CD4-positive, alpha-beta T cell treated with Interleukin-17A for 1 hour (primary cell): ENCODE results near the gene GIPC3.
"Not testable (repeated sequence)": the region's sequence is repeated elsewhere in the genome, so short reads cannot be mapped to it uniquely, and the experiment has no call there.

ENCODE experiments used
- DNase-seq: peaks from one replicate; pipeline ENCODE4 v3.0.0-alpha.2; 2020

GIPC3 gene

GRCh38 chr19:3620817-3621547 is 35.7 kb downstream of the GIPC3 start:
- no peak for DNase-seq

DNA sequence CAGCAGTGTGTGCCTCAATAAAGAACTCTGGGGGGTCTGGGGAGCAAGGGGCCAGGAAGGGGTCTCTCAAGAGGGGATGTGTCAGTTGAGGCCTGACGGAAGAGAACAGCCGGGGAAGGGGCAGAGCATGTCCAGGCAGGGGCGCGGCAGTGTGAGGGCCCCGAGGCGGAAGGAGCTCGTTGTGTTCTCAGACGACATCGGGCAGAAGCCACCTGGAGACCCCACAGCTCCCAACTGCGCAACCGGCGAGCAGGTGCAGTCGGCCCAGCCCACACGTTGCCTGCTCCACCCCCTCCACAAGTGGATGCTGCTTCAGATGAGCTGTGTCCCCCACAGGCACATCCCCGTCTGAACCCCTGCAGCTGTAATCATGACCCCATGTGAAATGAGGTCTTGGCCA is 36.4 kb downstream of the GIPC3 start:
- DNase-seq = no peak

GRCh38 chr19:3622224-3622623 is 36.9 kb downstream of the GIPC3 start:
- no peak for DNase-seq

- DNase-seq = no peak
These were observed 38.4 kb downstream of the GIPC3 start for GRCh38 chr19:3623716-3624115.

GRCh38 chr19:3625996-3626472 is 40.8 kb downstream of the GIPC3 start:
- DNase-seq = no peak

DNA sequence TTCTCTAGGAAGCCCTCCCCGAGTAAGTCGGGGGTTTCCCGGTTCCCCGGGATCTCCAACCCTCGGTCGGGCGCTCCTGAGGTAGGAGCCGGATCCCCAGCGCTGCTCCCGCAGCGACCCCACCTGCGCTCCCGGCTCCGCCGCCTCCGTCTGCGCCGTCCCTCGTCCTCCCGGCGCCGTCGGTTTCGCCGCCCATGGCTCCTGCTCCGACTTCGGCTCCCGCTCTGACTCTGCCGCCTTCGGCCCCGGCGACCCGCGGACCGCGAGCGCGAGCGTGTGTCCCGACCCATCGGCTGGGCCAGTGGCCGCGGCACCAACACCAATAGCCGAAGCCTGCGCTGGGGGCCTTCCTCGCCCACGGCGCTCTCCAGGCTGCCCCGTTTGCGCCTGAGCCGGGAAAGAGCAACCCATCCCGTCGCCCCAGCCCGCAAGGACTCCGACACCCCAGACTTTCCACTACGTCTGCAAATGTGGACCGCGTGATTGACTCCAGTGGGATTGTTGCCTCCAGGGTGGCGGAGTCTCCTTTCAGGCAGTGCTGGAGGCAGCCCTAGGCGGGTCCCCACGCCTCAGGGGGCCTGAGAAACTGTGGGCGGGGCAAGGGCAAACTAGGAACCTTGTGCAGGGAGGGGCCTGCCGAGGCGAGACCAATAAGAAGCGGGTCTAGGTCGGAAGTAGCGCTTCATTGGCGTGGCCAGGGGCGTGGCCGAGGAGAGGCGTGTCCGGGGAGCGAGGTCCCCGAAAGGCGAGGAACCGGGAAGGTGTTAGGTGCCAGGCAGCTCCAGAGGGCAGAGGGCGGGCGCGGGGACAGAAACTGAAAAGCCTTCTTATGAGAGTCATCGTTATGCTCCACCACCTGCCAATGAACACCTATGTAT is 41.4 kb downstream of the GIPC3 start, which contains the start of gene CACTIN:
CACTIN (minus strand) TSS at position 318 of the 878 bp plus-strand sequence; CDS start at position 290, 28 bp downstream.
- peak; percentile 99 for DNase-seq

GRCh38 chr19:3627351-3627723 is 42.1 kb downstream of the GIPC3 start:
- DNase-seq = no peak

DNA sequence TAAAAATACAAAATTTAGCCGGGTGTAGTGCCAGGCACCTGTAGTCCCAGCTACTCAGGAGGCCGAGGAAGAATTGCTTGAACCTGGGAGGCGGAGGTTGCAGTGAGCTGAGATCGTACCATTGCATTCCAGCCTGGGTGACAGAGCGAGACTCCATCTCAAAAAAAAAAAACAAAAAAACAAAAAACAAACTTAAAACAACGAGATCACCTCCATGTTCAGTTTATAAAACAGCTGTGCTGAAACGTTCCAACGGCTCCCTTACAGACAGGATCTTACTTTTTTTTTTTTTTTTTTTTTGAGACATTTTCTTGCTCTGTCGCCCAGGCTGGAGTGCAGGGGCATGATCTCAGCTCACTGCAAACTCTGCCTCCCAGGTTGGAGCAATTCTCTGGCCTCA is 43.5 kb downstream of the GIPC3 start:
- not testable (repeated sequence) for DNase-seq

- DNase-seq = no peak
These were observed 46.0 kb downstream of the GIPC3 start for GRCh38 chr19:3631053-3631861.

DNA sequence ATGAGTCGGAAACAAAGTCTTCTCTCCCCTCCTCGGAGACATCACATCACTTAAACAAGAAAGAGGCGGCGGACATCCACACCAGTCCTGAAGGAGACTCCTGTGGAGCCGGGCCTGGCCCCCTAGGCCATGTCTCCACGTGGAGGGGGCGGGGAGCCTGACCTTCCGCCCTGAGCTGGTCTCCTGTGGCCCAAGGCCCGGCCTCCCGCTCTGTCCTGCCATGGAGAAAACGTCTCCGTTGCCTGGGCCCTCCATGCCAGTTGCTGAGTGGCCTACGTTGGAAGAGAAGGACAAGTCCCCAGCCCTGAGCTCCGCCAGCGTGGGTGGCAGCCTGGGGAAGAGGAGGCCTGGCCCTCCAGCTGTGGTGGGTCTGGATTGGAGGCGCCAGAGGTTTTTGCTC is 46.8 kb downstream of the GIPC3 start:
- DNase-seq = no peak

DNA sequence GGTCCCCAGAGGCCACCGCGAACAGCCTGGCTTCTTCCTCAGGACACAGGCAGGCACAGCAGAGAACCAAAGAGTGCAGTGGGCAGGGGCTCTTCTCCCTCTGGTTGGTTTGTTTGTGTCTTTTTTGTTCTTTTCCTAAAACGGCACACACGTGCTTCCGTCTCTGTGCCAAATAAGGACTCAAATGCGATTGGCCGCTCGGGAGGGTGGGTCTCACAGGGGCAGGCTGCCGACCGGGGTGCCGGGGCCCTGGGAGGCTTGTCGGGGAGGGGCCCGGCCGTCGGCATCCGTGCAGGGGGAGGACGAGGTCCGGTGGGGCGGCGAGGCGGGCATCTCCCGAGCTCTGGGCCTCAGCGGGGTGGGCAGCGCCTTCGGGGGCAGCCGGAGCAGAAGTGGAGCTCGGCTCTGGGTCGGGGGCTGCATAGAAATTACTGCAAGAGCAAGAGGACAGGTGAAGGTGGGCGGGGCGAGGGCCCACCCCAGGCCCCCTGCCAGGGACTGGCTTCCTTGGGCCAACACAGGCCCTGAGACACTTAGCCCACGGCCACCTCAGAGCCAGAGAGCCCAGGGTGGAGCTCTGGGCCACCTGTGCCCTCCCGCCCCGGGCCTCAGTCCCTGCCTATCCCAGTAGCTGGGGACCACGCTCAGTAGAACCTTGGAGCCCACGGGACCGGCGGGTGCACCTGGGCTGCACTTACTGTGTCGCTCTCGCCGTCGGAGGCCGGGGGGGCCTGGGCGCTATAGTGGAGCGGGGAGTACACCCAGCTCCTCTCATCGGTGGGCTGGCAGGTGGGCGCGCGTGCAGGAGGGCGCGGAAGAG is 47.7 kb downstream of the GIPC3 start:
- no peak for DNase-seq

GRCh38 chr19:3633559-3633988 is 48.3 kb downstream of the GIPC3 start:
- no peak for DNase-seq

DNA sequence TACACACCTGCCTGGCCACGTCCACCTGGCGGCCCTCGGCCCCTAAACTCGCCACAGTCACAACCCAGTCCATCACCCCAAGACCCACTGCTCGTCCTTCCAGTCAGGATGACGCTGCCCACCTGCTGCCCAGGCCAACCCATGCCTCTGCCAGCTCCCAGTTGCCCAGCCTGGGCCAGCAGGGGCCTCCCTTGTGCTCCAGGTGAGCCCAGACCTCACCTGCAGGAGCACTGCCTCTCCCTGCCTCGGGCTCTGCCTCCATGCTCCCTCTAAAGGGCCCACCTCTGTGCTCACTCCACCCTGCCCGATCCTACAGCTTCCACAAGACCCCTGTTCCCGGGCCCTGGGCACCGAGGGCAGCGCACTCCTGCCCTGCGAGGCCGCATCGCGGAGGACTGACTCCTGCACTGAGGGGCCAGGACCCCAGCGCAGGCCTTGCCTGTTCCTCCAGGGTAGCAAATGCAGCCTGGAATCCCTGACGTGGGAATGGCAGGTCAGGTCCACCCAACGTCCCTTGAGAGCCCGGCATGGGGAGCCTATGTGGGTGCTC is 49.3 kb downstream of the GIPC3 start:
- DNase-seq = no peak

DNA sequence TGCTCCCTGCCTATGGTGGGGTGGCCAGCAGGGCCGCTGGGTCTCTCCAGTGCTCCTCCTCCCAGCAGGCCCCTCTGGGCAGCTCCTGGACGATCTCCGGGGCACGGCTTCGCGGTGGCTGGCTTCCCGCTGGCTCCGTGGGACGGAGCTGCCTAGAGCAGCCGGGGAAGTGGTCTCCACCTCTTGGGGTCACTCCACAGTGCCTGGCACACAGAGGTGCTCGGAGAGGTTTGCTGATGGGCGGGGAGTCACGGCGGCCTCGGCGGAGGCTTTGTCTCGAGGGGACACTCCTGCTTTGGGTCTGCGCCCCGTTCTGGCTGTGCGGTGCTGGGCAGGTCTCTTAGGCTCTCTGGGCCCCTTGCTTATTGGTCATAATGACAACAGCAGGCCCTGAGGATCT is 51.2 kb downstream of the GIPC3 start:
- DNase-seq = no peak

- DNase-seq = no peak
These were observed 51.7 kb downstream of the GIPC3 start for GRCh38 chr19:3636962-3637361.

DNA sequence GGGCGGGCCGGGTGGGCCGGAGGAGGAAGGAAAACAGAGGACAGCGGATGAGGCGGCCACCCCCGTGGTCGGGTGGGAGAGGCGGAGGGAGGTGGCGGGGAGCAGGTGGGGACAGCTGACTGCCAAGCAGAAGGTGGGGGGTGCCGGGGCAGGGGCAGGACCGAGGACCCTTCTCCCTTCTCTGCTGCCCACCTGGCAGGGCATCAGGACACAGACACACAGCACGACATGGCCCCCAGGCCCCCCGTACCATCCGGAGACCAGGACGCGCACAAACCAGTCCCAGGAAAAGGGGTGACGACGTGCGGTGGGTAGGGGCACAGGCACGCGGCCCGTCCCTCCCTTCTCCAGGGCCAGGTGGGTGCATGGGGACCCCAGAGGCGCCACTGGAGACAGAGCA is 52.3 kb downstream of the GIPC3 start:
- no peak for DNase-seq

DNA sequence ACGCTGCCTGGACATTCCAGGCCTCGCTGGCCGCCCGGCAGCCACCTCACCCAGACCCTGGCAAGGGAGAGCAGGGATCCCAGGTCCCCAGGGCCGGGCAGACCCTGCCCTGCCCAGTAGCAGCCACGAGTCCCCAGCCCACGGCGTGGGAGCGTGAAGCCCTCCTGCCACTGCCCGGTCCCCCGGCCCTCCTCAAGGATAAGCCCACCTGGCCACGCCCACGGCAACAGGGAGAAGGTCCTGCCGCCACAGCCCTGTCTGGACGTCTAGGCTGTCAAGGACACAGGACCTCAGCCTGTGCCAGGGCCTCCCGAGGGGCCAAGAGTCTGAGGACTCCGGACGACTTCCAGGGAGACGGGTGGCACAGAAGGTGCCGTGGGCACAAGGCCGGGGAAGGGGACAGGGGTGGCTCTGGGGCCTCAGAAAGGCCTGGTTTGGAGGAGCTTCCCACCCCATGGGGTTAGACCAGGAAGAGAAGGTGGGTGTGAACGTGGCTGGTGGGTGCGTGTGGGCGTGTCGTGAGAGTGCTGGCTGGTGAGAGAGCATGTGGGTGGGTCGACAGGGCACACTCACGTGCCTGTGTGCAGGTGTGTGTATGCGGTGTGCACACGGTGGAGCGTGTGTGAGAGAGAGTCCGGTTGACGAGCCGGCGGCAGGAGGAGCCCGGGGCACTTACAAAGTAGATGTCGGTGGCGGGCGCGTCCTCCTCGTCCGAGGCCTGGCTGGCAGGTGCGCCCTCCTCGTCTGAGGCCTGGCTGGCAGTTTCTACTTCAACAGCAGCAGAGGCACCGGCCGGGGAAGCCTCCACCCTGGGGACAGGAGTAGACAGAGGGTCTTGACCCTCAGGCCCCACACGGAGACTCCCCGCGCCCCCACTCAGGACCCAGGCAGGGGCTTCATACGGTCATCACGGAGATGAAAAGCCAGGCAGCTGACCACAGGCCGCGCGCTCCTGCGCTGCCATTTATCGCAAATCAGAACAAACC is 53.2 kb downstream of the GIPC3 start:
- no peak for DNase-seq

GRCh38 chr19:3639479-3639878 is 54.2 kb downstream of the GIPC3 start:
- no peak for DNase-seq

GRCh38 chr19:3641515-3642269 is 56.4 kb downstream of the GIPC3 start:
- no peak for DNase-seq

- no peak for DNase-seq
These were observed 57.0 kb downstream of the GIPC3 start for GRCh38 chr19:3642296-3642695.
